Small intestine (tissue), 16 donors: ENCODE results near the gene EPHA7. TPM values are rescaled to one million over a fixed set of nuclear protein-coding genes. Genes with fewer than 3 reads are reported as not detected.

Source experiments
- DNase-seq, 2 donors: peaks; one replicate each; pipeline versions ENCODE4 v3.0.0 to v3.0.0-alpha.2; 2013
- FAIRE-seq: peaks from 2 replicates; lab custom pipeline; 2012; peaks lifted over from hg19 to GRCh38; lab: Jason Lieb, UNC
- H3K27ac ChIP-seq, 3 donors: one replicate each; pipeline ENCODE4 v1.5.1; 2013; ENCODE audit warnings: low read length in 2 of 3, mild to moderate bottlenecking in 2 of 3, control low read depth in 1 of 3, inconsistent platforms in 1 of 3, low read depth in 1 of 3, moderate library complexity in 1 of 3
- H3K27me3 ChIP-seq, 3 donors: one replicate each; pipeline ENCODE4 v1.6.1; 2013; ENCODE audit warnings: low read length in 3 of 3, inconsistent platforms in 1 of 3; ENCODE audit not compliant: control insufficient read depth in 3 of 3, insufficient read depth in 3 of 3
- H3K36me3 ChIP-seq, 3 donors: one replicate each; pipeline ENCODE4 v1.6.1; 2013; ENCODE audit warnings: low read length in 3 of 3, inconsistent platforms in 1 of 3, low read depth in 1 of 3, mild to moderate bottlenecking in 1 of 3, moderate library complexity in 1 of 3; ENCODE audit not compliant: control insufficient read depth in 3 of 3, insufficient read depth in 2 of 3
- H3K4me1 ChIP-seq, 3 donors: one replicate each; pipeline ENCODE4 v1.6.1; 2013; ENCODE audit warnings: low read length in 2 of 3, inconsistent platforms in 1 of 3, low read depth in 1 of 3, mild to moderate bottlenecking in 1 of 3, moderate library complexity in 1 of 3; ENCODE audit not compliant: control insufficient read depth in 3 of 3, insufficient read depth in 2 of 3
- H3K4me3 ChIP-seq, 3 donors: one replicate each; pipeline ENCODE4 v1.5.1; 2013; ENCODE audit warnings: low read length in 3 of 3, control low read depth in 1 of 3, inconsistent platforms in 1 of 3, low read depth in 1 of 3, mild to moderate bottlenecking in 1 of 3, moderate library complexity in 1 of 3
- H3K9me3 ChIP-seq, 2 donors: one replicate each; pipeline ENCODE4 v1.6.1; 2013; ENCODE audit warnings: low read depth in 1 of 2, low read length in 1 of 2; ENCODE audit not compliant: control insufficient read depth in 2 of 2, insufficient read depth in 1 of 2
- WGBS, 3 donors: extraction: QIAGEN DNeasy Blood & Tissue Kit; methylation state at CpG; one replicate each; pipeline ENCODE4 v1.1.7; 2013; 5-methylcytosine and 5-hydroxymethylcytosine counted together
- long read RNA-seq, 10 donors: transcript quantifications; one replicate each; lab custom pipeline, GENCODE V29; 2026
- polyA plus RNA-seq, 4 donors: library from polyadenylated mRNA; stranded (reverse) in 3 of 4; unstranded in 1 of 4; fragments of 200-250 nt in 3 of 4; fragments of 120-200 nt in 1 of 4; gene quantifications; one replicate each; pipeline versions ENCODE4 v1.2.1 to v1.2.3, GENCODE V29; 2013
- donor health status: healthy with polysubstance abuse.
- donor health status: control.
- donor health status: control.
- donor health status: Bipolar disorder and iron deficiency.
- donor health status: healthy.

EPHA7 gene
- polyA plus RNA-seq, result 1 to 10 TPM in 2 of 4 donors, under 1 TPM in 1, not detected in 1; 0.27 to 3.0 (median 1.1) TPM
- long read RNA-seq, donor 1, partial matches to known transcripts, result 0 of 1 reads
- long read RNA-seq, donor 1, other reads (novel, unspliced or antisense), result 0 of 1 reads
- long read RNA-seq, donor 2, result 0 reads
- long read RNA-seq, donor 3, result 0 reads
- long read RNA-seq, donor 4, result 0 reads
- long read RNA-seq, donor 5, result 0 reads
- long read RNA-seq, donor 6, result 0 reads
- long read RNA-seq, donor 7, partial matches to known transcripts, result 0 of 2 reads
- long read RNA-seq, donor 7, other reads (novel, unspliced or antisense), result 0 of 2 reads
- long read RNA-seq, donor 8, result 0 reads
- long read RNA-seq, donor 9, result 0 reads
- long read RNA-seq, donor 10, full-length matches to known transcripts, result 3 of 3 reads
- long read RNA-seq, donor 10, partial matches to known transcripts, result 0 of 3 reads
- long read RNA-seq, donor 10, other reads (novel, unspliced or antisense), result 0 of 3 reads

GRCh38 chr6:93419304-93420162 lies at the start of gene EPHA7:
EPHA7 (minus strand) TSS chr6:93419559; CDS start chr6:93419341, 218 bp downstream.
- Histone ChIP-seq H3K36me3 (no peaks in the 10 kb centered on the region), H3K9me3 (no peaks in the 10 kb centered on the region), H3K4me3 (peak within 1 kb of the TSS; percentile 36 to 64 (median 43)), H3K27ac (peak within 1 kb of the TSS in 2 of 3 donors; percentile 20 to 67), H3K4me1 (peaks cover 0 to 7% (median 2%) of the 10 kb centered on the region in 3 donors), H3K27me3 (peaks cover 4 to 50% (median 14%) of the 10 kb centered on the region in 3 donors)
- DNase-seq (peak; percentile 84 to 90), FAIRE-seq (no peak)
- 1 to 2% (median 1%) methylated on average over 50 of the region's 50 CpGs for WGBS, 3 donors

GRCh38 chr6:93468291-93468690 lies 48.9 kb upstream of the EPHA7 start:
- WGBS, 3 donors, result 13 to 31% (median 29%) methylated on average over 4 of the region's 4 CpGs
- no peak for FAIRE-seq

GRCh38 chr6:93454533-93454932 lies 35.2 kb upstream of the EPHA7 start:
- H3K27ac ChIP-seq, result no peak overlapping the region
- H3K27me3 ChIP-seq, result no peaks in the 10 kb centered on the region
- DNase-seq (no peak), FAIRE-seq (no peak)
- 84 to 86% (median 86%) methylated on average over 6 of the region's 6 CpGs for WGBS, 3 donors
- no peak overlapping the region for H3K4me3 ChIP-seq
- no peaks in the 10 kb centered on the region for H3K36me3 ChIP-seq
- H3K9me3 ChIP-seq, result no peaks in the 10 kb centered on the region
- H3K4me1 ChIP-seq, result no peaks in the 10 kb centered on the region

More at GRCh38 chr6:93468291-93468690, 48.9 kb upstream of the EPHA7 start:
- DNase-seq, result no peak
- Histone ChIP-seq H3K36me3 (no peaks in the 10 kb centered on the region), H3K4me1 (no peaks in the 10 kb centered on the region), H3K27me3 (no peaks in the 10 kb centered on the region), H3K9me3 (no peaks in the 10 kb centered on the region), H3K27ac (no peak overlapping the region), H3K4me3 (no peak overlapping the region)

GRCh38 chr6:93453956-93454355 lies 34.6 kb upstream of the EPHA7 start:
- no peaks in the 10 kb centered on the region for H3K4me1 ChIP-seq
- FAIRE-seq (no peak), DNase-seq (no peak)
- no peak overlapping the region for H3K4me3 ChIP-seq
- no peak overlapping the region for H3K27ac ChIP-seq
- H3K36me3 ChIP-seq, result no peaks in the 10 kb centered on the region
- H3K27me3 ChIP-seq, result no peaks in the 10 kb centered on the region
- no peaks in the 10 kb centered on the region for H3K9me3 ChIP-seq
- WGBS, 3 donors, result 73 to 88% (median 75%) methylated on average over 3 of the region's 3 CpGs

- Histone ChIP-seq H3K36me3 (no peaks in the 10 kb centered on the region), H3K27ac (no peak overlapping the region), H3K9me3 (no peaks in the 10 kb centered on the region), H3K4me3 (no peak overlapping the region), H3K27me3 (no peaks in the 10 kb centered on the region), H3K4me1 (no peaks in the 10 kb centered on the region)
- DNase-seq (no peak), FAIRE-seq (no peak)
- 60 to 70% (median 66%) methylated on average over 3 of the region's 3 CpGs for WGBS, 3 donors
These were observed 28.5 kb upstream of the EPHA7 start for GRCh38 chr6:93447874-93448273.

GRCh38 chr6:93437491-93437890 lies 18.1 kb upstream of the EPHA7 start:
- Histone ChIP-seq H3K9me3 (no peaks in the 10 kb centered on the region), H3K4me3 (no peak overlapping the region), H3K27ac (no peak overlapping the region), H3K36me3 (no peaks in the 10 kb centered on the region), H3K4me1 (no peaks in the 10 kb centered on the region), H3K27me3 (no peaks in the 10 kb centered on the region)
- 90 to 96% (median 94%) methylated on average over 2 of the region's 2 CpGs for WGBS, 3 donors
- DNase-seq, result no peak
- FAIRE-seq, result no peak

GRCh38 chr6:93433592-93433991 lies 14.2 kb upstream of the EPHA7 start:
- Histone ChIP-seq H3K27ac (no peak overlapping the region), H3K36me3 (no peaks in the 10 kb centered on the region), H3K4me1 (no peaks in the 10 kb centered on the region), H3K27me3 (no peaks in the 10 kb centered on the region), H3K4me3 (no peak overlapping the region), H3K9me3 (no peaks in the 10 kb centered on the region)
- DNase-seq (no peak), FAIRE-seq (no peak)
- 65 to 69% (median 67%) methylated on average over 2 of the region's 2 CpGs for WGBS, 3 donors

GRCh38 chr6:93424303-93425064 lies 5.1 kb upstream of the EPHA7 start:
- 19 to 47% (median 27%) methylated on average over 2 of the region's 2 CpGs for WGBS, 3 donors
- H3K27me3 ChIP-seq, result peaks cover 0 to 15% (median 0%) of the 10 kb centered on the region in 3 donors
- FAIRE-seq (no peak), DNase-seq (peak; percentile 14 to 17)
- H3K4me1 ChIP-seq, result no peaks in the 10 kb centered on the region
- H3K9me3 ChIP-seq, result no peaks in the 10 kb centered on the region
- H3K36me3 ChIP-seq, result no peaks in the 10 kb centered on the region
- H3K4me3 ChIP-seq, result no peak overlapping the region
- no peak overlapping the region for H3K27ac ChIP-seq
